GM12878 (cell line): ENCODE measurements around the gene RAD9A.

Experiments
- POLR2A ChIP-seq: IDR thresholded peaks from 2 replicates; pipeline ENCODE4 v1.6.1; 2011; ENCODE audit warnings: low read depth, mild to moderate bottlenecking, low read length
- ZBED1 ChIP-seq: IDR thresholded peaks from 2 replicates; pipeline ENCODE4 v1.6.1; 2016; ENCODE audit warnings: borderline replicate concordance
- TF ChIP-seq, protein P1 (sequence below): IDR thresholded peaks from 2 replicates; pipeline ENCODE4 v1.6.1; 2012; ENCODE audit warnings: mild to moderate bottlenecking, low read depth, low read length
- TF ChIP-seq, protein P2 (sequence below), 3 experiments: IDR thresholded peaks in 2 of 3; conservative IDR thresholded peaks in 1 of 3; 2 replicates each; pipeline ENCODE4 v1.5.1; 2011; ENCODE audit warnings: low read depth in 3 of 3, low read length in 3 of 3, mild to moderate bottlenecking in 3 of 3, control low read depth in 2 of 3, moderate library complexity in 2 of 3, inconsistent platforms in 1 of 3, mixed read lengths in 1 of 3; ENCODE audit not compliant: control insufficient read depth in 2 of 3, insufficient read depth in 1 of 3; ENCODE audit errors: extremely low read depth in 1 of 3

DNA sequence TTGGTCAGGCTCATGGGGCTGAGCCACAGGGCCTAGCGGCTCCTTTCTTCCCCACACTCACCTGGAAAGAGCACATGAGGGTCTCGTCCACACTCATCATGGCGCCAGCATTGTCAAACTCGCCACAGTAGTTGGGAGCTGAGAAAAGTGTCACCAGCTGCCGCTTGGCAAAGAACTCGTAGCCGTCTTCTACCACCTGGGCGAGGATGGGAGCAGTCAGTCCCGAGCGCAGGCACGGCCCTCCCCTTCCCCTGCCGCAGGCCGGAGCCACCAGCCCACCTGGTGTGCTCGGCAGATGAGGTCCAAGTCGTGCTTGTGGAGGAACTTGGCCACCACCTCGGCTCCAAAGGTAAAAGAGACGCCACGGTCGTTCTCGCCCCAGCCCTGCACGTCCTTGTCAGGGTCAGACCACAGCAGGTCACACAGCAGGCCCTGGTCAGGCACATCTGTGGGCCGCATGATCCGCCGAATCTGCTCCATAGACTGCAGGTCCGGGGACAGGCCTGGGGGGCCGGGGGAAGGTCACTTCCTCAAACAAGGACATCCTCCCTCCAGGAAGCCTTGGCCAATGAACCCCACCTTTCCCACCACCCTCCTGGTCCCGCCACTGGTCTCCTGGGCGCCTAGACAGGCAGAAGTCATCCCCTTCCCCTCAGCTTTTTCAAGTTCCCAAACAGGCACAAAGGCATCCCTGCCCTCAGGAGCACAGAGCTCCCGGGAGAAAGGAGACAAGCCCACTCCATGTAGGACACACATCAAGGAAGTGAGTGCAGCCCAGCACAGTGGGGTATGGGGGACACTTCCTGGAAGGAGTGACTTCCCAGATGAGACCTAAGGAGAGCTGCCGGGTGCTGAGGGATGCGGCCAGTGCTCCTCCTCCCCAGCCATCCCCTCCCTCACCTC, 7.1 kb downstream of the RAD9A start:
- peak; percentile 53; the same call in 1 of the 2 replicates for TF ChIP-seq POLR2A
- TF ChIP-seq, protein P1, sequence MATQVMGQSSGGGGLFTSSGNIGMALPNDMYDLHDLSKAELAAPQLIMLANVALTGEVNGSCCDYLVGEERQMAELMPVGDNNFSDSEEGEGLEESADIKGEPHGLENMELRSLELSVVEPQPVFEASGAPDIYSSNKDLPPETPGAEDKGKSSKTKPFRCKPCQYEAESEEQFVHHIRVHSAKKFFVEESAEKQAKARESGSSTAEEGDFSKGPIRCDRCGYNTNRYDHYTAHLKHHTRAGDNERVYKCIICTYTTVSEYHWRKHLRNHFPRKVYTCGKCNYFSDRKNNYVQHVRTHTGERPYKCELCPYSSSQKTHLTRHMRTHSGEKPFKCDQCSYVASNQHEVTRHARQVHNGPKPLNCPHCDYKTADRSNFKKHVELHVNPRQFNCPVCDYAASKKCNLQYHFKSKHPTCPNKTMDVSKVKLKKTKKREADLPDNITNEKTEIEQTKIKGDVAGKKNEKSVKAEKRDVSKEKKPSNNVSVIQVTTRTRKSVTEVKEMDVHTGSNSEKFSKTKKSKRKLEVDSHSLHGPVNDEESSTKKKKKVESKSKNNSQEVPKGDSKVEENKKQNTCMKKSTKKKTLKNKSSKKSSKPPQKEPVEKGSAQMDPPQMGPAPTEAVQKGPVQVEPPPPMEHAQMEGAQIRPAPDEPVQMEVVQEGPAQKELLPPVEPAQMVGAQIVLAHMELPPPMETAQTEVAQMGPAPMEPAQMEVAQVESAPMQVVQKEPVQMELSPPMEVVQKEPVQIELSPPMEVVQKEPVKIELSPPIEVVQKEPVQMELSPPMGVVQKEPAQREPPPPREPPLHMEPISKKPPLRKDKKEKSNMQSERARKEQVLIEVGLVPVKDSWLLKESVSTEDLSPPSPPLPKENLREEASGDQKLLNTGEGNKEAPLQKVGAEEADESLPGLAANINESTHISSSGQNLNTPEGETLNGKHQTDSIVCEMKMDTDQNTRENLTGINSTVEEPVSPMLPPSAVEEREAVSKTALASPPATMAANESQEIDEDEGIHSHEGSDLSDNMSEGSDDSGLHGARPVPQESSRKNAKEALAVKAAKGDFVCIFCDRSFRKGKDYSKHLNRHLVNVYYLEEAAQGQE, result no peak
- TF ChIP-seq, protein P2, sequence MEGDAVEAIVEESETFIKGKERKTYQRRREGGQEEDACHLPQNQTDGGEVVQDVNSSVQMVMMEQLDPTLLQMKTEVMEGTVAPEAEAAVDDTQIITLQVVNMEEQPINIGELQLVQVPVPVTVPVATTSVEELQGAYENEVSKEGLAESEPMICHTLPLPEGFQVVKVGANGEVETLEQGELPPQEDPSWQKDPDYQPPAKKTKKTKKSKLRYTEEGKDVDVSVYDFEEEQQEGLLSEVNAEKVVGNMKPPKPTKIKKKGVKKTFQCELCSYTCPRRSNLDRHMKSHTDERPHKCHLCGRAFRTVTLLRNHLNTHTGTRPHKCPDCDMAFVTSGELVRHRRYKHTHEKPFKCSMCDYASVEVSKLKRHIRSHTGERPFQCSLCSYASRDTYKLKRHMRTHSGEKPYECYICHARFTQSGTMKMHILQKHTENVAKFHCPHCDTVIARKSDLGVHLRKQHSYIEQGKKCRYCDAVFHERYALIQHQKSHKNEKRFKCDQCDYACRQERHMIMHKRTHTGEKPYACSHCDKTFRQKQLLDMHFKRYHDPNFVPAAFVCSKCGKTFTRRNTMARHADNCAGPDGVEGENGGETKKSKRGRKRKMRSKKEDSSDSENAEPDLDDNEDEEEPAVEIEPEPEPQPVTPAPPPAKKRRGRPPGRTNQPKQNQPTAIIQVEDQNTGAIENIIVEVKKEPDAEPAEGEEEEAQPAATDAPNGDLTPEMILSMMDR (IDR thresholded peaks at IDR 0.05 in 2 of 3, conservative IDR thresholded peaks at IDR 0.05 in 1 of 3; ENCODE audit: control insufficient read depth in 2 of 3, extremely low read depth in 1 of 3, insufficient read depth in 1 of 3, low read depth in 3 of 3, low read length in 3 of 3), result no peak
- TF ChIP-seq ZBED1, result no peak
